ENCODE results near the gene WDR33.

Gene WDR33

DNA sequence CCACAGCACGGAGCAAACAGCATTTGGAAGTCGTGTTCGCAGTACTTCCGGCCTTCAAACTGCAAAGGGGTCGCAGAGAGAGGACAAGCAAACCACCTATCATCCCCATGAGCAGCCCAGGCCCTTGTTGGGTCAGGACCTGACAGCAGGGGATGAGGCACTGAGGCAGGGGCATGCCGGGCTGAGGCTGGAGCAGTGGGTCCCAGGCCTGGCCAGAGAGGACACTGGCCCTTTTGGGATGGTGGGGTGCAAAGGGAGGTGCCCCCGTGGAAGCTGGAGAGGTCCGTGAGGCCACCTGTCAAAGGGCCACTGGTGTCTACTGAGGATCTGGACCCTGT lies 156.2 kb downstream of the WDR33 start:
- no peak for DNase-seq (ENCODE audit: low read depth)

DNA sequence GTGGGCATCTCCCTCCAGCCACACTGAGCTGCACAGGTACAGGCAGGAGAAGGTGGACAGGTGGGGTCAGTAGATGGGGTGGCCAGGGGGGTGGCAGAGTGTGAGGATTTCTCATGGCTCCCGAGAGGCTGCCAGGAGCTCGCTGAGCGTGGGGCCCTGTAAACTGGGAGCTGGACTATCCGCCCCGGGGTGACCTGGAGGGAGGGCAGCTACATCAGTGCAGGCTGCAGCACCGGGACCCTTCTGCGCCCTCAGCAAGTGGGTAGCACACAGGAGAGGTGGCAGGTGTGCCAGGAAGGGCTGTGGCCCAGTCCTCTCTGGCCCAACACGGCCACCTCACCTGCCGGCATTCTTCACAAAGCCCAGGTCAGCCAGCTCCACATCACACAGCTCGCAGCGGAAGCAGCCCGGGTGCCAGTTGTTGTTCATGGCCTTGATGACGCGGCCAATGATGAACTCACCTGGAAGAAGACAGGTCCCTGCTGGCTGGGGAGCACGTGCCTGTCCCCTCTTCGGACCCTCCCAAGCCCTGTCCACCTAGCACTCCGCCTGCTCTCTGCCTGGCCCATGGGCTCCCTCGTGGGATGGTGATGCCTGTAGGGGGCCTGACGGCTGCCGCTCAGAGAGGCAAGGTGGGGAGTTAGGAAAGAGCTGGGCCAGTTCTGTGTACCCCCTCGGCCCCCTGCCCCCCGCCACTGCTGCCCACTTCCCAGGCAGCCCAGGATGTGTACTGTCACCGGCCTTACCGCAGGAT lies 156.7 kb downstream of the WDR33 start:
- no peak for DNase-seq (ENCODE audit: low read depth)

DNA sequence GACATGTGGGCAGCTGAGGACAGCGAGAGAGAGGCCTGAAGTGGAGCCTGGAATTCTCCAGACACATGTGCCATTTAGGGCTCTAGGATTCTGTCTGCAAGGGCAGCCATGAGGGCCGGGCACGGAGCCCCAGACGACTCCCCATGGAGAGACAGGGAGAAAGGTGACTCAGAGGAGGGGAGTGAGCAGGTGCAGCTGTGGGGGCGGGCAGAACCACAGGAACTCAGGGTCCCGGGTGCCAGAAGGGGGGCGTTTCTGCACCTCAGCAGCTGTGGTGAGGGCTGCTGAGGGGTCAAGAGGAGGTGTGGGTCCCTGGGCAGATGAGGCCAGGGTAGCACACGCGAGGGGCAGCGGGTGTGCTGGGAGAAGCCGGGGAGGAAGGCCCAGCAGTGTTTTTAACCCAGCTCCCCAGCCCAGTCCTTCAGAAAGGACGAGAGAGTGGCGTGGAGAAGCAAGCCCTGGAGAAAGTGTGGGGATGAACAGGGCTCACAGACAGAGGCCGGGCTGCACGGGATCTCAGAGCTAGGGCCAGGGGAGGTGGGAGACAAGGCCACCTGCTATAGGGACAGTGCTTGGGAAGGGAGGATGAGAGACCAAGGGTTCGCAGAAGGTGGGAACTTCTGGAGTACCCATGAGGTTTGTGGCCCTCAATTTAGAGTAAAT lies 157.4 kb downstream of the WDR33 start:
- no peak for DNase-seq (ENCODE audit: low read depth)

GRCh38 chr2:127652786-127653357 lies 158.1 kb downstream of the WDR33 start:
- DNase-seq (ENCODE audit: low read depth), result no peak

- no peak for DNase-seq (ENCODE audit: low read depth)
Observed at GRCh38 chr2:127651971-127652550, 158.9 kb downstream of the WDR33 start.

- DNase-seq (ENCODE audit: low read depth), result no peak
Observed at GRCh38 chr2:127651381-127651809, 159.6 kb downstream of the WDR33 start.

Data from activated T-helper 1 cell treated with Interleukin-2 at 50 U/mL for 16 hours (primary cell).